Activated CD4-positive, alpha-beta T cell treated with anti-CD3 and anti-CD28 coated beads for 24 hours (primary cell): ENCODE data around the gene SCN10A.

Experiments used
- DNase-seq, 2 donors: peaks; one replicate each; pipeline ENCODE4 v3.0.0-alpha.2; 2020; ENCODE audit warnings: low read depth in 2 of 2

Gene SCN10A

DNA sequence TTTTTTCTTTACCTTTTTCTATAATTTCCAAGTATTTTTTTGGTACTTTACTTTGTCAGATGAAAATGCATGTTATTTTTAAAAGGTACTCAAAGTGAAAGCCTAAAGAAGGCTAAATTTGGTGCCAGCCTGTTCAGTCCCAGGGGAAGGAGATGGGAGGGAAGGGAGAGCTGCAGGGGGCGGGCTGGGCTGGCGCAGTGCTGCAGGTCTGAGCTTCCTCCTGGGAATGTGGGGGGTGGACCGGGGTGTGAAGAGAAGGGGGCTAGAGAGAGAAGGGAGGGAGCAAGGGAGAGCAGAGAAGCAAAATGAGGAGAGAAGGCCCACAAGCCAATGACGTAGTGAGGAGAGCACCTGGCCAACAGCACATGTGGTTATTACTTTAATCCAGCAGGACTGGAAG lies 95.6 kb downstream of the SCN10A start:
- DNase-seq: no peak

DNA sequence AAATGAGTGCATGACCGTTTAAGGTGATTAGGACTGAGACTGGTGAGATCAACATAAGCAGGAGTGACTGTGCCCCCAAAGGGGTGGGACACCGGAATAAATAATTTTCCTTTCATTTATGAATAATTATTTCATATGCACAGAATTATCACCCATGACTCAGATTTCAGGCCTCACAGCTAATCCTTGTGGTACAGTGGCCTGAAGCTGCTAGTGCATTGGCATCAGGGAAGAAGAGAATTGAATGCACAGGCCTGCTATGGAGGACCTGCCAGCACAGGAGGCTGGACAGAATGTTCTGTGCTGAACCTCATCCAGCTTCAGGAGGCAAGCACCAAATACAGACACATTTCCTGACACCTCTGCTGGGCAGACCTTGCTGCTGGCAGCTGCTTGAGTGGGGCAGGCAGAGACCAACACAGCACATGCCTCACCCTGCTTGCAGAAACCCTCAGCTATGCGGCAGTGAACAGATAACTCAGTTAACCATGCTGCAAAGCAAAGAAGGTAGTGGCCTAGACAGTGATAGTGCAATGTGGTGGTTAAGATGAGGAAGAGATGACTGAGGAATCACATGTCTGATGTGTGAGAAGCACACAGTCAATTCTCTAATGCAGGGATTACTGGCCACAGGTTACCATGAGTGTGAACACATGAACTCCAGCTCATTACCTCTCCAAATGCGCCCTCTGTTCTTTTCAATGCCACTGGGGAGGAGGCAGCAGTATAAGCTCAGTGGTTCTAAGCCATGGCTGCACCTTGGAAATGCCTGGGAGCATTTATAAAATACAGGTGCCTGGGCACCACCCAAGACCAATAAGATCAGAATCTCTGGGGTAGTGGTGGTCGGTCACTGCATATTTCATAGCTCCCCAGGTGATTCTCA lies 98.4 kb downstream of the SCN10A start:
- DNase-seq: no peak

DNA sequence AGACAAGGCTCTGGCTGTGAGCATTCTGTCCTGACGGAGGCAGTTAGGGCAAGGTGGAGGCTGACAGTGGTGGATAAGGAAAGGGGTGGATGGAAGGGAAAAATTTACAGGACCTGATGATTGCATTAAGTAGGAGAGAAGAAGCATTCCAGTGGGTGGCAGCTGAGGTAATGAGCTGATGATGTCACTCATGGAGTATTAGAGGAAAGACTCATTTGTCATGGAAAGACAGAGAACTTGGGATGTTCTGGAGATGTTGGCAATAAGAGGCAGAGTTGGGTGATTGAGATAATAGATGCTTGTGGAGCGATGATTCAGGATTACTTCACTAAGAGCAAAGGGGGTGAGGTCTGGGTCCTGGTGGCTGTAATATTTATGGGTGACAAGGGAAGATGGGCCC lies 102.9 kb downstream of the SCN10A start:
- no peak for DNase-seq

DNA sequence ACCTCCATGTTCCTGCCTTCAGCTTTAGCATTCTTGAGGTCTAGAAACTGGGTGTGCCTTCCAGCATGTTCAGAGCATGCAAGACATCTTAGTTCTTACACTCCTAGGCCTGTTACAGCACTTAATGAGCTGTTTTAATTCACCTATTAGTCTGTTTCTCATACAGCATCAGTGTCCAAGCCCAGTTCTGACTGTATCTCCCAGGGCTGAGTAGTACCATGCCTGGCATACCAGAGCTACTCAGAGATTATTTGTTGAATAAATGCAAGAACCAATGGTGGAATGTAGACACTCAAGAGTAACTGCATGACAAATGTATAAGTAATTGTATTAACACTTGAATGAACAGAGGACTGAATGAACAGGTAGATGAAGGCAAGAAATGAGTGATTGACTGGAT lies 104.7 kb downstream of the SCN10A start:
- DNase-seq: no peak

DNA sequence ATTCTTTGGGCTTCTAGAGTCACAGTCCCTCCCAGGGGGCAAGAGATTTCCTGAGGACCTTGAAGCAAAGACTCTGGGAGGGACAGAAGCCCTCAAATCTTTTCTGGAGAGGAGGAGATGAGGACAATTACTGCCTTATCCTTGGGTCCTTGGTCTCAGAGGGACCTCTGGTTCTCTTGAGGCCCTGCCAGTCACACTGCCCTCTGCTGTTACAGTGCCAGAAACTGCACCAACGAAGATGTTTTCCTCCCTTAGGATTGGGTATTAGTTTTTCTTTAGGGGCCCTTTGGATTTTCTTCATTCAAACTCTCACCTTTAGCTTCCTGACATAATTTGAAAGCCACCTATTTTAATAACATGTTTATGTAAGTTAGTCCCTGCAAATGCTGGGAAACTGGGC lies 108.3 kb downstream of the SCN10A start:
- DNase-seq: no peak

DNA sequence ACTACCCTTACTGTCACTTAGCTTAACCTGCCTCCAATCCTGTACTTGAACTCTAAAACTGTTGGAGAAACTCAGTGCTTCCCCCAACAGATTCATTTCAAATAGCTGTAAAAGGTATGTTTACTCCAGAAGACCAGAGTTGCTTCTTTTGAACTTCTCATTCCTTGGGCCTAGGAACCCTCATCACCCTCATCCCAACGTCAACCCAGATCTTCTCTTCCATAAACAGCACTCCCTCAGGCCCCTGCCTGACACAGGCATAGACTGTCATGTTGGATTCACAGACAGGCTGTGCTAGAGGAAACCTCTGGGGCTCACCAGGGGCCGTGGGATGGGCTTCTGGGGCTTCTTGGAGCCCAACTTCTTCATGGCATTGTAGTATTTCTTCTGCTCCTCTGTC lies 109.1 kb downstream of the SCN10A start:
- no peak for DNase-seq

DNA sequence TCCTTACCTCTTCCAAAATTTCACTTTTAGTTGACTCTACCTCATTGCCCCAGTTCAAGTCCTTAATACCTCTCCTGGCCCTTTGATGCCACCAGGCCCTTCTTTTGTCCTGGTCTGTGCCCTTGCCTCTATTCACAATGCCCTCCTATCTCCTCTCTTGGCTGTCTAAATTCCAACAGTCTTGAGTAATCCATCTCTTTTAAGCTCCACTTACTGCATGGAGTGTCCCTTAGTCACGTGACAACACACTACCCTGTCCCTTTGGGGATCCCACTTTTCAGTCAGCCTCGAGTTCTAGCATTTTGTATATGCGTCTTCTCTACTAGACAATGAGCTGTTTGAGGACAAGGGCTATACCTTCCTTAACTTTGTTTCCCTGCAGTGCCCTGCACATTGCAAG lies 113.8 kb downstream of the SCN10A start:
- no peak for DNase-seq

DNA sequence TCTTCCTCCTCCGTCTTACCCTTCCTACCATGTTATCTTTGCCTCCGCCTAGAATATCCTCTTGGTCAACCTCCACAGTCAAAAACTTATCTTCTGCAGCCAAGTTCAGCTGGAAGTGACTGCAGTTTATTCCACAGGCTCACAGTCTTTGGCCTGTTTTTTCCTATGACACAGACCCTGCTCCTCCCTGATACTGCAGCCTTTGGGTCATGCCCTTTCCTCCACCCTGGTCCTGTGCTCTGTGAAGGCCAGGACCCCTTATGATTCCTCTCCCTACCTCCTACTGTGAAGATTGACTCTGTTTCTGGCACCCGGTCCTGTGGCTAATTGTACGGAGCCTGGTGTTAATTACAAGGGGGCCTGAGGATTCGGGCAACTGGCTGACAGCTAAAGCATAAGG lies 117.3 kb downstream of the SCN10A start:
- no peak for DNase-seq

DNA sequence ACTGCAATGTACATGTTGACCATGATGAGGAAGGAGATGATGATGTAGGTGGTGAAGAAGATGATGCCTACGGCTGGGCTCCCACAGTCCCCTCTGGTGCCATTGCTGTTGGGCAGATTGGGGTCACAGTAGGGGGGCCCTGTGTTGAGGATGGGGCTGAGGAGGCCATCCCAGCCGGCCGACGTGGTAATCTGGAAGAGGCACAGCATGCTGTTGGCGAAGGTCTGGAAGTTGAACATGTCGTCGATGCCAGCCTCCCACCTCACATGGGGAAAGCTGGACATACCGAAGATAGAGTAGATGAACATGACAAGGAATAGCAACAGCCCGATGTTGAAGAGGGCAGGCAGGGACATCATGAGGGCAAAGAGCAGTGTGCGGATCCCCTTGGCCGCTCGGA lies 118.0 kb downstream of the SCN10A start:
- DNase-seq: no peak

DNA sequence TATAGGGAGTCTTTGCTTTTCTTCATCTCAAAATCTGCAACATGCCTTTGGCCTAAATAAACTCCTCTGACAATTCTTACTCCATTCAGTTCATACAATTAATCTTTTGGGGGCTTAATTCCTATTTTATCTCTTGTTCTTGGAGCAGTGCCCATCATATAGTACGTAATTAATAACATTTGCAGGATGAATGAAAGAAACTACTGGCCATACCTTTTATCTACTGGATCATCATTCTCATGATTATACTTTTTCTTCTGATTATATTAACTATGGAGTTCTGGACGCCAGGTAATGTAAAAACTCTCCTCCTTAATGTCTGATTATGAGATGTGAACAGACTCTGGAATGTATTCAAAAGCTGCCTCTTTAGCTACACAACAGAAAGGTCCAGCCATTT lies 120.0 kb downstream of the SCN10A start:
- DNase-seq: no peak

DNA sequence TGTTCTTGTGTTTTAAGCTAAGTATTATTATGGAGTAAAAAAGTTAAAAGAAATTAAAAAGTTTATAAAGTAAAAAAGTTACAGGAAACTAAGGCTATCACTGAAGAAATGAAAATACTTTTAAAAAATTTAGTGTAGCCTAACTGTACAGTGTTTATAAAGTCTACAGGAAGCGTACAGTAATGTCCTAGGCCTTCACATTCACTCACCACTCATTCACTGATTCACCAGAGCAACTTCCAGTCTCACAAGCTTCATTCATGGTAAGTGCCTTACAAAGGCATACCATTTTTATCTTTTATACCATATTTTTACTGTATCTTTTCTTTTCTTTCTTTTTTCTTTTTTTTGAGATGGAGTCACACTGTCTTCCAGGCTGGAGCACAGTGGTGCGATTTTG lies 125.8 kb downstream of the SCN10A start:
- no peak for DNase-seq

DNA sequence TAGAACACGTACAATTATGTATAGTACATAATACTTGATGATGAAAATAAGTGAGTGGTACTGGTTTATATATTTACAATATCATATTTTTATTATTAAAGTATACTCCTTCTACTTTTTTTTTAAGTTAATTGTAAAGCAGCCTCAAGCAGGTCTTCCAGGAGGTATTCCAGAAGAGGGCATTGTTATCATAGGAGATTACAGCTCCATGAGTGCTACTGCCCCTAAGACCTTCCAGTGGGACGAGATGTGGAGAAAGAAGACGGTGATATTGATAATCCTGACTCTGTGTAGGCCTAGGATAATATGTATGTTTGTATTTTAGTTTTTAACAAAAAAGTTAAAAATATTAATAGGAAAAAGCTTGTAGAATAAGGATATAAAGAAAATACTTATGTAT lies 126.2 kb downstream of the SCN10A start:
- DNase-seq: no peak

DNA sequence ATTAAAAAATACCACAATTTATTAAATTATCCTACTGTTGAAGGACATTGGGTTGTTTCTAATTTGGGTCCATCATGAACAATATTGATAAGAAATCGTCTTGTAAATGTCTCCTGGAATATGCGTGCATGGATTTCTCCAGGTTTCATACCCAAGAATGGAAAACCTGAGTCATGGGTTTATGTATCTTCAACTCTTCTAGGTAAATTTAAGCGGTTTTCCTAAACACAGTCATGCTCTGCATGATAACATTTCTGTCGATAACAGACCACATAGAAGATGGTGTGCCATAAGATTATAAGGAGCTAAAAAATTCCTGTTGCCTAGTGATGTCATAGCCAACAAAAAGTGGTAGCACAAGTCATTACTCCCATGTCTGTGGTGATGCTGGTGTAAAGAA lies 126.7 kb downstream of the SCN10A start:
- DNase-seq: no peak

DNA sequence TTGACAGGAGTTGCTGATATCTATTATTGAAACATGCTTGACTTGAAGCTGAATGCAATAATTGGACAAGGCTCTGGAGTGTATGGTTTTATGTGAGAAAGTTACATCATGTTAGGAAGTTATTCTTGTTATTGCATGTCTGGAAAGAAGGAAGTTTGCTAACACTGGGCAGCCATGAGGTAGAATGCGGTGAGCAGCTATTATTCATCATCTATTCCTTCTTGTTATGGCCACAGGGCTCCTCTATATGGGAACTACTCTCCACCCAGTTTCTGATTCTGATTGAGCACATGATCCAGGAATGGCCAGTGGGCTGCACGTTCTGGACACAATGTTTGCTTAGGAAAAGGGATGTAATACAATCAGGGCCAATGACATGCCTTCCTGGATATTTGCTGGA lies 128.7 kb downstream of the SCN10A start:
- DNase-seq: no peak

DNA sequence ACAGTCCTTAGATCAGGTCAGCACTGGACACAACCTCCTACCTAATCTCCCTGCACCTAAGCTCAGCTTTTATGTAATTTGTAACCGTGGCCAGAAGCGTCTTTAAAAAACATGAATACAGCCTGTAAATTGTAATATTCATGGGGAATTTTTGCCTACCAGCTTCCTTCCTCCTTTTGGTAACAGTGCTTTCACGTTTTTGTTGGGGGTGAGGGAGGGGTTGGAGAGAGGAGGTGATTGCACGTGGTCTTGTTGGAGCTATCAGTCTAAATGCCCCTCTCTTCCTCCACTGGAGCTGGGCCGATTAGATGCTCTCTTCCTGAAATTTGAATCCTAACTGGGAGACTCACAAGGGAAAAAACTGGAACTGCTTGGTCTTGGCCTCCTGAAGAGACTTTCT lies 131.5 kb downstream of the SCN10A start:
- DNase-seq: no peak

DNA sequence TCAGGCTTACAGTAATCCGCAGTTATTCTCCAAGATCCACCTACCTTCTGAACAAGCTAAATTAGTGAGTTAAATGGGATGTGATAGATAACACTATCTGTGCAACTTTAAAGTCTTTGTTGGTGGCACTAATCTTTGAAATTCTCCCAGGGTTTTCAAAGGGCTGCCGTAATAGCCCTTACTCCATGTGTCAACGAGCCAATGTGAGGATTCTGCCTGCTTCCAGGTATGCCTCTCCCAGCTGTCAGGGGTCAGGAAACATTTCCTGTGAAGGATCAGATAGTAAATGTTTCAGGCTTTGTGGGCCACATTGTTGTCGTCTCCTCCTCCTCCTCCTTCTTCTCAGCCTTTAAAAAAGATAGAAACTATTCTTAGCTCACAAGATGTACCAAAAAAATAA lies 146.3 kb downstream of the SCN10A start:
- DNase-seq: no peak

DNA sequence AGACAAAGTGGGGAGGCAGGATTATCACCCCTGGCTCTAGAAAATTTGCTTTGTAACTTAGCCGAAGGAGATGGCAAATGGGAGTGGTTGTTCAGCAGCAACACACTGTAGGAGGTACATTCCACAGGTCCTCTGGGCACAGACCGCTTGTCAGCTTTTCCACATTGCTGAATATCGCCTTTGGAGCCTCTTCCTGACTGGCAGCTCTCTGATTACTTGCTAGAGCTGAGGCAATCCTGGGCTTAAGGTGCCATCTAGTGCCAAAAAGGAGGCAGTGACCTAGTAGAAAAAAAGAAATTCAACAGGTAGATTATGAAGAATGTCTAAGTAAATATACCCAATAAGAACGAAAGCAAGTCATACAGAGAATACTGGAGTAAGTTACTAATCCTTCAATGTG lies 153.5 kb downstream of the SCN10A start:
- no peak for DNase-seq

DNA sequence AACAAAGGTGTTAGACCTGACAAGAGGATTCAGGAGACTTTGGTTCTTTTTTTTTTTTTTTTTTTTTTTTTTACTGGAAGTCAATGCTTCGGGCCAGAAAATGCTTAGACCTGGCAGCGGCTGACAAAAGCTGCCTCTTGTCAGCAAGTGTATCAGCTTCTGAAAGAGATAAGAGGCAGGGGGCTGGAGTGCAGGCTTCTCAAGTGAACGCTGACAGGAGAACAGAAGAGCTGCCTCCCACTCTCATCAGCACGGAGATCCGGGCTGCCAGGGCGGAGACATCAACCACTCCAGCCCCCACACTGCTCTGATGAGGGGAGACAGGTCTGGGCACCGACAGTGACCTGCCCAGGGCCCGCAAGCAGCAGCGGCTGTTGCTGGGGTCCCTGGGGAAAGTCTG lies 157.2 kb downstream of the SCN10A start:
- DNase-seq: no peak

DNA sequence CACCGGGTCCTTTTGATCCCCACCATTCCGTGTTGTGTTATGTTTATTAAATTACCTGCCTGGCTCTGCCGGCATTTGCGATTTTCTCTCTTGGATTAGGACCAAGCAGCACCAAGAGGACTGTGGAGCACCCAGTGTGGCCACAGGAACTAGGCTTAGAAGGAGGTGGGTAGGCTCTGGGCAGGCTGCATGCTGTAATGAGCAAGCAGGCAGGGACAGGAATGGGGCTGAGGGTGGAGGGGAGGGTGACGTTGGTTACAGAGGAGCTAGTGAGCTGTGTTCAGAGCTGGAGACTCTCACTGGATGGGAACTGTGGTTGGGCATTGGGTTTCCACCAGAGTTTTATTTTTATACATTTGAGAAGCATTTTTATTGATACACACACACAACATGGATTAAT lies 158.6 kb downstream of the SCN10A start:
- DNase-seq: no peak

DNA sequence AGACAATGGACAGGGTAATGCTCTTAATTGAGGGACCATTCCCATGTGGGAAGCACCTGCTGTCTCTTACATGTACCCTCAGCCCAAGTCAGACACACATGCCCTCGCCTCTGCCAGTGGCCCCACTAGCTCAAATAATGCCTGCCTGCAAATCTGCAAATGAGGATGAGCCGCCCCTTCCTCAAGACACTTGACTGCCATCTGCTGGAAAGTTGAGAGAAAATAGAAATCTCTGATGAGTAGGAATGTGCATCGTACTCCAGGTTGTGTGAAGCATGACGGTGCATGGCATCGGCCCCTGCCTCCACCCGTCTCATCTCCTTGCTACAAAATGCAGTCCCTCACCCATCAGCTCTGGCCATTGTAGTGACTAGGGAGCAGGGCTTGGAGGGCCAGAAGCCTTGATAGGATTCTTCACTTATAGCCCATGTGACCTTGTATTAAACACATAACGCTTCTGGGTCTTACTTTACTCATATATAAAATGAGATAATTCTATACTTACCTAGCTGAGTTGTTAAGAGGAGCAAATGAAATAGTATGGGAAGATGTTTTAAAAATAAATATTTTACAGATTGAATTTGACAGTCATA lies 160.2 kb downstream of the SCN10A start:
- no peak for DNase-seq

DNA sequence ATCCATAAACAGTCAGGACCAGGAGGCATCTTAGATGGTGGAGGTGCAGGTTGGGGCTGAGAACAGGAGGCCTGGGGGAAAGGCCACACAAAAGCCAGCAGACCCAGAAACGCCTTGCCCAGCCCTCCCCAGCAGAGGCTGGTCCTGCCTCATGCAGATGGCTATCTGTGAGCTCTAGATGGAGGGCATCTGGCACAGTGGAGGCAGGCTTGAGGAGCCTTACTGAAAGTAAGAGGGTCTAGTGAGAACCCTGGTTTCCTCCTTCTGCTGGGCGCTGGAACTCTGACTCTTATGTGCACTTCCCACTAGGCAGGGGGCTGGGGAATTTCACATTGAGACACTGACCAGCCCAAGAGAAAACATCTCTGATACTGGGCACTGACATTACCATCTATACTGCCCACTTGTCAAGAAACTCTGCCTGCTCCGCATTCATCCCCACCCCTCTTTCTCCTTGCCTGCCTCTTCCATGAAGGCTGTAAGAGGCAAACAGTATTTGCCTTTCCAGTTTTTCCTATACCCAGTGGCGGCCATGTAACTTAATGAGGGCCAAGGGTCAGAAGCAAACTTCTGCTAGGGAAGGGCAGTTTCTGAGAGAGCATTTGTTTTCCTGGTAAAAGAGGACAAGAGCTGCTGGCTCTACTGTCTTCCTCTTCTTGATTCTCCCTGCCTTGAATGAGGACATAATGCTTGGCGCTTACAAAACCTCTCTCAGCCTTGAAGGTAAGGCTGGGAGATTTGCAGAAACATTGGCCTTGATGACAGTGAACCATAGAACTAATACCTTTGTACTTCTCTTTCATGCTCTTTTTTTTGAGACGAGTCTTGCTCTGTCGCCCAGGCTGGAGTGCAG lies 162.1 kb downstream of the SCN10A start:
- DNase-seq: no peak

DNA sequence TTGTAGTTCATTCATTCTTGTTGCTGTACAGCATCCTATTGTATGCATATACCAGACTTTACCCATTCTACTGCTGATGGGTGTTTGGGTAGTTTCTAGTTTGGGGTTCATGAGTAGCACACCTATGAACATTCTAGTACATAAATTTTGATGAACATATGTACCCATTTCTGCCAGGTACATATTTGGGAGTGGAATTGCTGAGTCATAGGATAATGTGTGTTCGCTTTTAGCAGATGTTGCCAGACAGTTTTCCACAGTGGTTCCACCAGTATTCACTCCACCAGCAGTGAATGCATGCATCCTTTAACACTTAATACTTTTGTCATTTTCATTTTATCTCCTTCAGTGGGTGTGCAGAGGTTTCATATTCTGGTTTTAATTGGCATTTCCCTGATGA lies 163.1 kb downstream of the SCN10A start:
- no peak for DNase-seq
